HG02943 (cell line): Measurements from ENCODE around the gene UPK3B.
"Not testable (repeated sequence)": the region's sequence is repeated elsewhere in the genome, so short reads cannot be mapped to it uniquely, and the experiment has no call there.

Experiments
- ATAC-seq: cut with Tn5 transposase; IDR thresholded peaks from one replicate; pipeline ENCODE4 v1.9.1; 2021; ENCODE audit warnings: mild to moderate bottlenecking, low read depth, moderate library complexity; ENCODE audit not compliant: unreplicated experiment

UPK3B gene

DNA sequence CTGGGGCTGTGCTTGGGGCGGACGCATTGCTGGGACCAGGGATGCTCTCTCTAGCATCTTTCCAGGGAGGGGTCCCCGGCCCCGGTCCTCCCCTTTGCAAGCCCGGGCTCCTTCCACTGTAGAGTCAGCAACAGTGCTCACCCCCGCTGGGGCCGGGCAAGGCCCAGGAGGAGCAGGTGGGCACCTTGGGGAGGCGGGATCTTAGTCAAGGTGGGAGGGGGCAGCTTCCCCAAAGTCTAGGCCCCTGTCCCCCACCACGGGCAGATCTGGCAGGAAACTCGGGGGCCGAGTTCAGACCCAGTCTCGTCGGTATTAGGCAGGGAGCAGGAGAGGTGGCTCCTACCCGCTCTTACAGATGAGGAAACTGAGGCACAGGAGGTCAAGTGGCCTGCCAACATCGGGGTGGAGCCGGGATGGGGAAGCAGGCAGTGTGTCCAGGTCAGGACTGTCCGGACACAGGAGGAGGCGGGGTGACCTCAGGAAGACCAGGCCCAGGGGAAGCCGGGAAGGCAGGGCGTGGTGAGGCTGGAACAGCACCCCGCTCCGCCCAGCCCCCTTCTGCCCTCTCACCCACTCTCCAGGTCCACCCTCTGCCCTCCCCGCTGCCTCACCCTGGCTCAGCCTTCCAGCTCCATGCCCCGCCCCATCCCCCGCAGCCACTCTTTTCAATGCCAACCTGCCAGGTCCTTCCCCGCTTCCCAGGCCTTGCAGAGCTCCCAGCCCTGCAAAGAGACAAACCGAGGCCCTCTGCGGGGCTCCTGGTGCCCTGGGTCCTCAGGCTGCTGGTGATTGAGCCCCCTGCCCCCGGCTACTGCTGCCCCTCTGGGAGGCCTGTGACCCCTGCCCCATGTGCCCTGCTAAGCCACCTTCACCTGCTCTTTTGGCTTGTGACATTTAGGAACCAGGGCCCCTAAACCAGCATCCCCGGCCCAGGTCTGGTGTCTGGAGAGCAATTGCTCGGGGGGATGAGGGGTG lies 1.8 kb downstream of the UPK3B start:
- not testable (repeated sequence) for ATAC-seq

DNA sequence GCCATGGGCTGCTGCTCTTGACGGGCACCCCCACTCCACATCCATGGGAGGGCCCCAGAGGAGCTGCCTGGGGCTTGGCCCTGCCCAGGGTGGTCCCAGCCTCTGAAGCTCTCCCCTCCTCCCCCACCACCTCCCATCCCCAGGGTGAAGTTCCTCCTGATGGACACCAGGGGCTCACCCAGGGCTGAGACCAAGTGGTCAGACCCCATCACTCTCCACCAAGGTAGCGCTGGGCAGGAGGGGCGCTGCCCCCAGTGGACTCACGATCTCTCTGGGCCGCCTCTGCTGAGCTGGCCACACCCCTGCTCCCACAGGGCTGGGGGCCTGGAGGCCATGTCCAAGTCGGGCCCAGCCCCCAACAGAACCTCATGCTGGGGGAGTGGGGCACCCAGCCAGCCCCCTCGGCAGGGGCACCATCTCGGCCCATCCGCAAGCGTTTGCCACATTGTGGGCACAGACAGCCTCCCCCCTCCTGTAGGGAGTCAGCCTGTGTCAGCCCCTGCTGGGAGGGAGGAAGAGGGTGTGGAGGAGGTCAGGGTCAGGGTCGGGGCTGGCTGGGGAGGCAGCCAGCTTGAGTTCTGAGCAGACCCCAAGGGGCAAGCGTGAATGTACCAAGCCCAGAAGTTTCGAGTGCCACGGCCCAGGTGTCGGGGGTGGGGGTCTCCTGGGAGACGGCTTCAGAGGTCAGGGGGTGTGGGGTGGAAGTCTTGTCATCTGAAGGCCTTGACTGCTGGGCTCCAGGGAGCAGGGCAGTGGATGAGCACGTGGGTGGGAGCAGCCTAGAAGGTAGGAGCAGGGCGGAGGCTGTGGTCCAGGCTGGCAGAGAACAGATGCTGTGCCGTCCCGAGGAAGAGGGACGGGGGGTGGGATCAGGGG lies 2.8 kb downstream of the UPK3B start:
- ATAC-seq = no peak

DNA sequence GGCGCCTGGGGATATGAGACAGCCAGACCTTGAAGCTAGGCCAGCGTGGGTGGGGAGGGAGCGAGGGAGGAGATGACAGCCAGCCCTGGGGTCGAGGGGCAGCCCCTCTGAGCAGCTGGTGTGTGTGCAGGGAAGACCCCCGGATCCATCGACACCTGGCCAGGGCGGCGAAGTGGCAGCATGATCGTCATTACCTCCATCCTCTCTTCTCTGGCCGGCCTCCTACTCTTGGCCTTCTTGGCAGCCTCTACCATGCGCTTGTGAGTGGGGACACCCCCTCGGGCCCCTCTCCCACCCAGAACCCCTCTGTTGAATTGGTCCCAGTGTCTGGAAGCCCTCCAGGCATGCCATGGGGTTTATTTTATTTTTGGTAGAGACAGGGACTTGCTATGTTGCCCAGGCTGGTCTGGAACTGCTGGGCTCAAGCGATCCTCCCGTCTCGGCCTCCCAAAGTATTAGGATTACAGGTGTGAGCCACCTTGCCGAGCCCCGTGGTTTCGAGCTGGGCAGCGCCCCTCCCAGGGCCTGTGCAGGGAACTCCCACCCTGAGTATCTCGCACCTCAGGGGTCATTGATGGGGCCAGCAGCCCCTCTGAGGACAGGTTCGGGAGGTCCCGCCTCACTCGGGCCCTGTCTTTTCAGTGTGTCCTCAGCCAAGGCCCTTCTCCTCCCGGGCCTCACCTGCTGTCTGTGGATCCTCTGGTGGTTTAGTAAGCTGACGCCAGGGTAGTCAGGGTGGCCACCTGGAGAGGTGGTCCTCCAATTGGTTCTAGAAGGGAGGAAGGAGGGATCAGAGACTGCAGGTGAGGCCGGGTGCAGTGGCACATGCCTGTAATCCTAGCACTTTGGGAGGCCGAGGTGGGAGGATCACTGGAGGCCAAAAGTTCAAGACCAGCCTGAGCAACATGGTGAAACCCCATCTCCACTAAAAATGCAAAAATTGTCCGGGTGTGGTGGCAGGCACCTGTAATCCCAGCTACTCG lies 3.8 kb downstream of the UPK3B start:
- ATAC-seq = no peak

DNA sequence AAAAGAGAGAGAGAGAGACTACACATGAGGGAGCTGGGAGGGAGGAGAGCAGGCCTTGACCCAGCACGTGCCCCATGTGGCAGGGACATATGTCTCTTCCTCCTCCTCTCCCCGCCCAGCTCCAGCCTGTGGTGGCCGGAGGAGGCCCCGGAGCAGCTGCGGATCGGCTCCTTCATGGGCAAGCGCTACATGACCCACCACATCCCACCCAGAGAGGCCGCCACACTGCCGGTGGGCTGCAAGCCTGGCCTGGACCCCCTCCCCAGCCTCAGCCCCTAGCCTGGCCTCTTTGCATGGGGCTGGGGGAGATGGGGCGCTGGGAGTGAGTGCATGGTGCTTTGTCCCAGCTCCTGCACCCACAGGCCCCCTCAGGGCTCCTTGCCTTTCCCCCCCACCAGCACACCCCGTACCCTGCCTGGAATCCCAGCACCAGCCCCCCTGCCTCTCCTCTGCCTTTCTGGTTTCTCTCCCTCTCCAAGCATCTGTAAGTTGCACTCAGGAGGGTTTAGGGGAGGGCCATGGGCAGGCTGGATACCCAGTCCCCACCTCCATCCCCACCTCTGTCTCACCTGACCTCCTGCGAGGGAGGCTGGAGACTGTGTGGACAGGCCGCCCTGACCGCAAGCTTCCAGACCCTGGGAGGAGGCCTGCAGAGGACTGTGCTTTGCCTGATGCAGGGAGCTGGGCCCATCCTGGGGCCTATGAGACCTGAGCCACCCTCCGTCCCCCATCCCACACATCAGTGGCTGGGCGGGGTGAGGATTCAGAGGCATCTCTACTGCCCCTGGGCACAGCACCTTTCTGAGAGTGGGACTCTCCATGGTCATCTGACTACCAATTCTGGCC lies 4.8 kb downstream of the UPK3B start:
- ATAC-seq = no peak

DNA sequence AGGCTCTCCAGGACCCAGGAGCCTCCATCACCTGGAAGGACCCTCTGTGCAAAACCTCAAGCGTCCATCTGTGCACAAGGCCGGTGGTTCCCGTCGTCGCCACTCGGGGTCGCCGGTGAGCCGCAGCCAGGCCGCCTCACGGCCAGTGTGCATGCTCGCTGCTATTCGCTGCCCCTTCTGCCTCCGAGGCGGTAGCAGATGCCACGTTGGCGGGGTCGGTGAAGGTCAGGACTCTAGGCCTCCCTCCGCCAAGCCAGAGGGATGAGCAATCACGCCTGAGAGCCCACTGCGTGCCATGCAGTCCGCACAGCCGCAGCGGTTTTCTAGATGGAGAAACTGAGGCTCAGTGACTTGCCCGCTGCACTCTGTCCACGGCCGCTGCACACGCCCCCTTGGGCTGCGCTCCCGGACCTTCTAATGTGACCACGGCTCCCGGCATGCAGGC lies 5.7 kb downstream of the UPK3B start:
- ATAC-seq = no peak

- ATAC-seq = not testable (repeated sequence)
These were observed 6.6 kb downstream of the UPK3B start for GRCh38 chr7:76516932-76517331.

GRCh38 chr7:76526183-76526582 lies 15.8 kb downstream of the UPK3B start:
- ATAC-seq = not testable (repeated sequence)

- ATAC-seq = not testable (repeated sequence)
These were observed 21.3 kb downstream of the UPK3B start for GRCh38 chr7:76531643-76532042.

DNA sequence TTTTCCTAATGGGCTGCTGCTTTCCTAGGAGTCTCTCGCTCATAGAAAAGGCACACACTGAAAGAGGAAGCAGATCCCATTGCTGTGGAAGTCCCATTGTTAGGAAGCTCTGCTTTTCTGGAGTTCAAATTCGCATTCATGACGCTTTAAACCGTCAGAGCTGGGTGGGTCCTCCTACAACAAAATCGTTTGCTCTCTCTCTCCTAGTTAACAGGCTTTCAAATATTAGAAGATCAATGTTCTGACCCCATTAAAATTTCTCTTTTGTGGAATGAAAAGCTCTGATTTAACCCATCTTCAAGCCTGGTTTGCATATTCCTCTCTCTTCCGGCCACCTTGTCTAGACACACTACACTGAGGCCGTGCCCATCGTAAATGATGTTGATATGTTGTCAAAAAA lies 32.8 kb downstream of the UPK3B start, which contains the start of gene SPDYE16:
TSS of gene SPDYE16 (minus strand) at position 101 of the 400 bp plus-strand sequence. CDS start 1,838 bp downstream, outside the sequence.
- not testable (repeated sequence) for ATAC-seq

- peak; percentile 99 for ATAC-seq
These were observed 38.9 kb downstream of the UPK3B start for GRCh38 chr7:76549025-76549854.

- not testable (repeated sequence) for ATAC-seq
These were observed 39.5 kb downstream of the UPK3B start for GRCh38 chr7:76549855-76550248.

DNA sequence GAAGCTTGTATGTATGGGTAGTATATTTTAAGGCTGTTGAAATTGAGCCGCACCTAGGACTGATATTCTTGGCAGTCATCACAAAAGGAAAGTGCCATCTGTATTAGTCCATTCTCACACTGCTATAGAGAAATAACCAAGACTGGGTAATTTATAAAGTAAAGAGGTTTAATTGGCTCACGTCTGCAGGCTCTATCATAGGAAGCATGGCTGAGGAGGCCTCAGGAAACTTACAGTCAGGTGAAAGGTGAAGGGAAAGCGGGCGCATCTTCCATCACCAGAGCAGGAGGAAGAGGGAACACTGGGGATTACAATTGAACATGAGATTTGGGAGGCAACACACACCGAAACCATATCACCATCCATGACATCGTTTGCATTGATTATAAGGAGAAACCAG lies 41.6 kb downstream of the UPK3B start:
- ATAC-seq = not testable (repeated sequence)

DNA sequence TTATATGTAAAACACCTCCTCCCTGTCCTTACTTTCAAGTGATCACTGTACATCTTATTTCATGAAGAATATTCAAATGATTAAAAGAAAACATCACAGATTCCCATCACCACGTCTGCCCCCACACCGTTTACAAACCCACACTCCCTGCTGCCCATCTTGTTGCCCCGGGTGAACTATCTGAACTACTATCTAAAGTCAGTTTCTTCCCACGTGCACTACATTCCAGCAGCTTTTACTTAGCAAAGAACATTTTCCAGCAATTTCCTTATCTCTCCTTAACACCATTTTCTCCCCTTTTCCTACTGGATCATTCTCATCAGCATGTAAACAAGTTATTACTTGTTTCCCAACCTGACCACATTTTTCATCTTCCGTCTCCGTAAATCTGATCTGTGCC lies 49.3 kb downstream of the UPK3B start:
- not testable (repeated sequence) for ATAC-seq

DNA sequence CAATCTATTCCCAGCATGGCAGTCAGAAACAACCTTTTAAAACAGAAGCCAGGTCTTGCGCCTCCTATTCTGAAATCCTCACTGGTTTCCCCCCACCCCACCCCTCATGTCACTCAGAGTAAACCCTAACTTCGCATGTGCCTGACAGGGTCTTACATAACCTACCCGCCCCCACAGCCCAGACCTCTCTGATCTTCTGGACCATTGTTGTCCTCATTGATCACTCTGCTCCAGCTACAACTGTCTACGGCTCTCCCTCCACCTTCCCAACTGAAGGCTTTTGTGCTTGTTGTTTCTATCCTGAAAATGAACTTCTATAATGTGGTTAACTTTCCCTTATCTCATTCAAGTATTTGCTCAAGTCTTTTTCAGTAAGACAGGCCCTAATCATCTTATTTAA lies 49.8 kb downstream of the UPK3B start:
- ATAC-seq = not testable (repeated sequence)

GRCh38 chr7:76561342-76561741 lies 51.0 kb downstream of the UPK3B start:
- ATAC-seq = not testable (repeated sequence)

- not testable (repeated sequence) for ATAC-seq
These were observed 54.6 kb downstream of the UPK3B start for GRCh38 chr7:76565001-76565400.
